Karpas-422 (cell line): Measurements from ENCODE around the gene NKPD1. TPM values are rescaled to one million over a fixed set of nuclear protein-coding genes. Genes with fewer than 3 reads are reported as not detected.

ENCODE experiments used
- DNase-seq: peaks from one replicate; pipeline ENCODE4 v3.0.0-alpha.2; 2015
- H2AFZ ChIP-seq: fragments of 200-600 bp; sonication (generic); 2 replicates; pipeline ENCODE4 v1.6.1; 2014; ENCODE audit warnings: antibody characterized with exemption, low read length, mixed read lengths
- H3K27ac ChIP-seq: fragments of 200-600 bp; sonication (generic); 2 replicates; pipeline ENCODE4 v1.5.1; 2014; ENCODE audit warnings: mild to moderate bottlenecking, low read length, moderate library complexity
- H3K27me3 ChIP-seq: fragments of 200-600 bp; sonication (generic); 2 replicates; pipeline ENCODE4 v1.6.1; 2014; ENCODE audit warnings: low read length, mixed read lengths
- H3K36me3 ChIP-seq: fragments of 200-600 bp; sonication (generic); 2 replicates; pipeline ENCODE4 v1.6.1; 2014; ENCODE audit warnings: low read length, mixed read lengths; ENCODE audit not compliant: insufficient read depth
- H3K4me1 ChIP-seq: fragments of 200-600 bp; sonication (generic); 2 replicates; pipeline ENCODE4 v1.6.1; 2014; ENCODE audit warnings: mild to moderate bottlenecking, low read length, mixed read lengths
- H3K4me2 ChIP-seq: fragments of 200-600 bp; sonication (generic); 2 replicates; pipeline ENCODE4 v1.6.1; 2014; ENCODE audit warnings: low read length, low read depth, mild to moderate bottlenecking; ENCODE audit not compliant: poor library complexity, severe bottlenecking
- H3K4me3 ChIP-seq: fragments of 200-600 bp; sonication (generic); 2 replicates; pipeline ENCODE4 v1.5.1; 2014; ENCODE audit warnings: mild to moderate bottlenecking, antibody characterized with exemption, low read length, mixed read lengths
- H3K79me2 ChIP-seq: fragments of 200-600 bp; sonication (generic); 2 replicates; pipeline ENCODE4 v1.6.1; 2014; ENCODE audit warnings: mild to moderate bottlenecking, low read length, mixed read lengths
- H3K9ac ChIP-seq: fragments of 200-600 bp; sonication (generic); 2 replicates; pipeline ENCODE4 v1.6.0; 2014; ENCODE audit warnings: low read length
- H3K9me2 ChIP-seq: fragments of 200-600 bp; sonication (generic), shearing (Covaris generic); replicated peaks from 2 replicates; pipeline ENCODE4 v1.6.0; 2014; ENCODE audit warnings: mild to moderate bottlenecking, low read length, moderate library complexity; ENCODE audit not compliant: insufficient read depth
- H3K9me3 ChIP-seq: fragments of 300-700, 200-600 bp; sonication (generic); 2 replicates; pipeline ENCODE4 v1.6.1; 2014; ENCODE audit warnings: low read length, mixed read lengths
- H4K20me1 ChIP-seq: fragments of 200-600 bp; sonication (generic); 2 replicates; pipeline ENCODE4 v1.6.1; 2014; ENCODE audit warnings: mild to moderate bottlenecking, antibody characterized with exemption, low read length, low read depth; ENCODE audit not compliant: insufficient read depth
- total RNA-seq: library from RNA; depleted of rRNA; stranded (reverse); fragments of >200 nt; shearing (Covaris generic); gene quantifications from 2 replicates; pipeline ENCODE4 v1.2.3, GENCODE V29; 2014; ENCODE audit warnings: low replicate concordance

Gene NKPD1
- total RNA-seq, 1 experiment from 2014 or later = not detected

- H3K4me1 ChIP-seq = peaks cover 58% of the 10 kb centered on the region
Measured at GRCh38 chr19:45136507-45137178, 24.1 kb downstream of the NKPD1 start.

GRCh38 chr19:45135176-45135885 is 25.5 kb downstream of the NKPD1 start:
- peak overlapping the region; percentile 88 for H3K27ac ChIP-seq
- no peaks in the 10 kb centered on the region for H3K9me3 ChIP-seq
- DNase-seq = no peak
- no peaks in the 10 kb centered on the region for H3K36me3 ChIP-seq
- peak overlapping the region; percentile 55; the same call in 1 of the 2 replicates for H3K9ac ChIP-seq
- no peak overlapping the region for H3K4me2 ChIP-seq
- H3K9me2 ChIP-seq = no peaks in the 10 kb centered on the region
- H3K79me2 ChIP-seq = peaks cover 59% of the 10 kb centered on the region
- H3K4me1 ChIP-seq = peaks cover 72% of the 10 kb centered on the region
- H2AFZ ChIP-seq = no peak overlapping the region
- H4K20me1 ChIP-seq = no peaks in the 10 kb centered on the region
- H3K4me3 ChIP-seq = no peak overlapping the region
- no peaks in the 10 kb centered on the region for H3K27me3 ChIP-seq

More at GRCh38 chr19:45136507-45137178, 24.1 kb downstream of the NKPD1 start:
- H3K79me2 ChIP-seq = peaks cover 54% of the 10 kb centered on the region
- H3K4me3 ChIP-seq = peak overlapping the region; percentile 51
- H2AFZ ChIP-seq = no peak overlapping the region
- no peaks in the 10 kb centered on the region for H3K27me3 ChIP-seq
- no peaks in the 10 kb centered on the region for H3K36me3 ChIP-seq
- H3K27ac ChIP-seq = peak overlapping the region; percentile 88
- H3K9me3 ChIP-seq = no peaks in the 10 kb centered on the region
- peak; percentile 79 for DNase-seq
- peak overlapping the region; percentile 68 for H3K9ac ChIP-seq
- H4K20me1 ChIP-seq = no peaks in the 10 kb centered on the region
- peak overlapping the region; percentile 64 for H3K4me2 ChIP-seq
- H3K9me2 ChIP-seq = no peaks in the 10 kb centered on the region

GRCh38 chr19:45133661-45134060 is 27.1 kb downstream of the NKPD1 start:
- Histone ChIP-seq H3K27me3 (no peaks in the 10 kb centered on the region), H3K79me2 (peaks cover 53% of the 10 kb centered on the region), H3K27ac (peak overlapping the region; percentile 88)

GRCh38 chr19:45130888-45131615 is 29.7 kb downstream of the NKPD1 start:
- no peak overlapping the region for H2AFZ ChIP-seq
- peak overlapping the region; percentile 25; the same call in 1 of the 2 replicates for H3K4me3 ChIP-seq
- no peaks in the 10 kb centered on the region for H3K9me3 ChIP-seq
- peak overlapping the region; percentile 57 for H3K9ac ChIP-seq
- no peaks in the 10 kb centered on the region for H4K20me1 ChIP-seq
- peak overlapping the region; percentile 52 for H3K4me2 ChIP-seq
- no peaks in the 10 kb centered on the region for H3K9me2 ChIP-seq
- peaks cover 63% of the 10 kb centered on the region for H3K4me1 ChIP-seq
- no peaks in the 10 kb centered on the region for H3K27me3 ChIP-seq
- H3K36me3 ChIP-seq = no peaks in the 10 kb centered on the region
- peaks cover 61% of the 10 kb centered on the region for H3K79me2 ChIP-seq
- DNase-seq = peak; percentile 91
- peak overlapping the region; percentile 91 for H3K27ac ChIP-seq

More at GRCh38 chr19:45133661-45134060, 27.1 kb downstream of the NKPD1 start:
- H3K36me3 ChIP-seq = no peaks in the 10 kb centered on the region
- H4K20me1 ChIP-seq = no peaks in the 10 kb centered on the region
- no peak overlapping the region for H3K4me3 ChIP-seq
- no peak for DNase-seq
- H3K4me2 ChIP-seq = peak overlapping the region; percentile 60
- H3K9me3 ChIP-seq = no peaks in the 10 kb centered on the region
- no peak overlapping the region for H2AFZ ChIP-seq
- H3K9ac ChIP-seq = peak overlapping the region; percentile 40
- peaks cover 80% of the 10 kb centered on the region for H3K4me1 ChIP-seq
- no peaks in the 10 kb centered on the region for H3K9me2 ChIP-seq

- Histone ChIP-seq H3K4me1 (peaks cover 61% of the 10 kb centered on the region), H3K27ac (peak overlapping the region; percentile 91), H4K20me1 (no peaks in the 10 kb centered on the region; the same call in 1 of the 2 replicates), H3K9me3 (no peaks in the 10 kb centered on the region), H3K4me2 (peak overlapping the region; percentile 52), H3K9me2 (no peaks in the 10 kb centered on the region), H3K79me2 (peaks cover 63% of the 10 kb centered on the region), H3K27me3 (no peaks in the 10 kb centered on the region), H3K36me3 (no peaks in the 10 kb centered on the region), H3K4me3 (peak overlapping the region; percentile 25; the same call in 1 of the 2 replicates), H2AFZ (no peak overlapping the region), H3K9ac (peak overlapping the region; percentile 35; the same call in 1 of the 2 replicates)
- DNase-seq = no peak
Measured at GRCh38 chr19:45130236-45130635, 30.5 kb downstream of the NKPD1 start.

GRCh38 chr19:45128806-45129205 is 32.0 kb downstream of the NKPD1 start:
- Histone ChIP-seq H3K79me2 (peaks cover 57% of the 10 kb centered on the region), H3K36me3 (no peaks in the 10 kb centered on the region), H3K9me3 (no peaks in the 10 kb centered on the region)

GRCh38 chr19:45128146-45128545 is 32.6 kb downstream of the NKPD1 start:
- DNase-seq = no peak
- peaks cover 40% of the 10 kb centered on the region for H3K4me1 ChIP-seq
- H4K20me1 ChIP-seq = no peaks in the 10 kb centered on the region; the same call in 1 of the 2 replicates

More at GRCh38 chr19:45128806-45129205, 32.0 kb downstream of the NKPD1 start:
- H4K20me1 ChIP-seq = no peaks in the 10 kb centered on the region; the same call in 1 of the 2 replicates
- no peak overlapping the region for H3K9ac ChIP-seq
- no peak overlapping the region for H3K4me2 ChIP-seq
- H3K9me2 ChIP-seq = no peaks in the 10 kb centered on the region
- H3K4me1 ChIP-seq = peaks cover 46% of the 10 kb centered on the region
- H3K27me3 ChIP-seq = no peaks in the 10 kb centered on the region
- DNase-seq = no peak
- no peak overlapping the region for H2AFZ ChIP-seq
- H3K27ac ChIP-seq = no peak overlapping the region
- no peak overlapping the region for H3K4me3 ChIP-seq

More at GRCh38 chr19:45128146-45128545, 32.6 kb downstream of the NKPD1 start:
- Histone ChIP-seq H2AFZ (no peak overlapping the region), H3K9me2 (no peaks in the 10 kb centered on the region), H3K27ac (peak overlapping the region; percentile 38), H3K4me3 (no peak overlapping the region), H3K79me2 (peaks cover 57% of the 10 kb centered on the region), H3K4me2 (no peak overlapping the region), H3K36me3 (no peaks in the 10 kb centered on the region), H3K9ac (no peak overlapping the region), H3K27me3 (no peaks in the 10 kb centered on the region), H3K9me3 (no peaks in the 10 kb centered on the region)
